Testis (tissue), 2 donors: ENCODE data around the gene PHGDH.
"Not testable (repeated sequence)": the region's sequence is repeated elsewhere in the genome, so short reads cannot be mapped to it uniquely, and the experiment has no call there.

ENCODE experiments used
- POLR2A ChIP-seq: fragments of 450-650 bp; IDR thresholded peaks from one replicate; pipeline ENCODE4 v1.6.1; 2017; ENCODE audit warnings: antibody characterized with exemption, mild to moderate bottlenecking, moderate library complexity
- TF ChIP-seq, protein P1 (sequence below), 3 experiments: fragments of 450-650 bp in 2 of 3; fragments of 200-600 bp in 1 of 3; sonication (generic) in 1 of 3; IDR thresholded peaks; one replicate each; pipeline ENCODE4 v1.5.1; 2016 to 2019; ENCODE audit warnings: antibody characterized with exemption in 3 of 3, mild to moderate bottlenecking in 2 of 3, moderate library complexity in 1 of 3

- TF ChIP-seq POLR2A: not testable (repeated sequence)
- TF ChIP-seq, protein P1, sequence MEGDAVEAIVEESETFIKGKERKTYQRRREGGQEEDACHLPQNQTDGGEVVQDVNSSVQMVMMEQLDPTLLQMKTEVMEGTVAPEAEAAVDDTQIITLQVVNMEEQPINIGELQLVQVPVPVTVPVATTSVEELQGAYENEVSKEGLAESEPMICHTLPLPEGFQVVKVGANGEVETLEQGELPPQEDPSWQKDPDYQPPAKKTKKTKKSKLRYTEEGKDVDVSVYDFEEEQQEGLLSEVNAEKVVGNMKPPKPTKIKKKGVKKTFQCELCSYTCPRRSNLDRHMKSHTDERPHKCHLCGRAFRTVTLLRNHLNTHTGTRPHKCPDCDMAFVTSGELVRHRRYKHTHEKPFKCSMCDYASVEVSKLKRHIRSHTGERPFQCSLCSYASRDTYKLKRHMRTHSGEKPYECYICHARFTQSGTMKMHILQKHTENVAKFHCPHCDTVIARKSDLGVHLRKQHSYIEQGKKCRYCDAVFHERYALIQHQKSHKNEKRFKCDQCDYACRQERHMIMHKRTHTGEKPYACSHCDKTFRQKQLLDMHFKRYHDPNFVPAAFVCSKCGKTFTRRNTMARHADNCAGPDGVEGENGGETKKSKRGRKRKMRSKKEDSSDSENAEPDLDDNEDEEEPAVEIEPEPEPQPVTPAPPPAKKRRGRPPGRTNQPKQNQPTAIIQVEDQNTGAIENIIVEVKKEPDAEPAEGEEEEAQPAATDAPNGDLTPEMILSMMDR (IDR thresholded peaks at IDR 0.05): not testable (repeated sequence)
These were observed 354 bp upstream of the PHGDH start for GRCh38 chr1:119711356-119711803.
